ENCODE results near the gene LRG1.

The LRG1 gene

DNA sequence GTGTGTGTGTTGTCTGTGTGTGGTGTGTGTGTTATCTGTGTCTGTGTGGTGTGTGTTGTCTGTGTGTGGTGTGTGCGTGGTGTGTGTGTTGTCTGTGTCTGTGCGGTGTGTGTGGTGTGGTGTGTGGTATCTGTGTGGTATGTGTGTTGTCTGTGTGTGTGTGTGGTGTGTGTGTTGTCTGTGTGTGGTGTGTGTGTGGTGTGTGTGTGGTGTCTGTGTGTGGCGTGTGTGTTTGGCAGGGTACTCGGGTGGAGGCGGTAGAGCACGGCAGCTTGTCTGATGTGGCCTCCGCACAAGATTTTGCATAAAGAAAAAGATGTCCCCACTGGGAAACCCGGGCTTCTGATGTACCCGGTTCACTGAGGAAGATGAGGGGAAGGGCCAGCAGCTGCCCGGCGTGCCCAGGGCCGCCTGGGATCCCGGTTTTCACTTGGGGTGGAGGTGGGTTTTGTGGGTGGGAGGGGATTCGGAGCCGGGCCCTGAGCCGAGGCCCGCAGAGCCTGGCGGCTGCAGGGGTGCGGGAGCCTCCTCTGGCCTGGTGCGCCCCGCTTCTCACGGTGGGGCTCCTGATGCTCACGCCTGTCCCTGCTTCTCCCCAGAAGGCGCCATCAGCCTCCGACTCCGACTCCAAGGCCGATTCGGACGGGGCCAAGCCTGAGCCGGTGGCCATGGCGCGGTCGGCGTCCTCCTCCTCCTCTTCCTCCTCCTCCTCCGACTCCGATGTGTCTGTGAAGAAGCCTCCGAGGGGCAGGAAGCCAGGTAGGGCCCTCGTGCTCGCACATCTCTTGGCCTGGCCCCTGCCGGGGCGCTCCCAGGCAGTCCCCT is 46.5 kb downstream of the LRG1 start:
- no peak for DNase-seq (ENCODE audit: low spot score)

DNA sequence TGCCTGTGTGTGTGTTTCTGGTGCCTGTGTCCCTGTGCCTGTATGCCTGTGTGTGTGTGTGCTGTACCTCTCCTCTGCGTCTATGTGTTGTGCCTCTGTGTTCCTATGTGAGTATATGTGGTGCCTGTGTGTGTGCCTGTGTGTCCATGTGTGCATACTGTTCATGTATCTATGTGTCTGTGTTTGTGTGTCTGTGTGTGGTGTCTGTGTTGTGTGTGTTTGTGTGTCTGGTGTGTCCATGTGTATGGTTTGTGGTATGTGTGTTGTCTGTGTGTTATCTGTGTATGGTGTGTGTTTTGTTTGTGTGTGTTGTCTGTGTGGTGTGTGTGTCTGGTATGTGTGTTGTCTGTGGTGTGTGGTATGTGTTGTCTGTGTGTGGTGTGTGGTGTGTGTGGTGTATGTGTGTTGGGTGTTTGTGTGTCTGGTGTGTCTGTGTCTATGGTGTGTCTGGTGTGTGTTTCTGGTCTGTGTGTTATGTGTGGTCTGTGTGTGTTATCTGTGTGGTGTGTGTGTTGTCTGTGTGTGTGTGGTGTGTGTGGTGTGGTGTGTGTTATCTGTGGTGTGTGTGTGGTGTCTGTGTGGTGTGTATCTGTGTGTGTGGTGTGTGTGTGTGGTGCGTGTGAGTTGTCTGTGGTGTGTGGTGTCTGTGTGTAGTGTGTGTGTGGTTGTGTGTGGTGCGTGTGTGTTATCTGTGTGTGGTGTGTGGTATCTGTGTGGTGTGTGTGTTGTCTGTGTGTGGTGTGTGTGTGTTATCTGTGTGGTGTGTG is 47.3 kb downstream of the LRG1 start:
- no peak for DNase-seq (ENCODE audit: low spot score)

DNA sequence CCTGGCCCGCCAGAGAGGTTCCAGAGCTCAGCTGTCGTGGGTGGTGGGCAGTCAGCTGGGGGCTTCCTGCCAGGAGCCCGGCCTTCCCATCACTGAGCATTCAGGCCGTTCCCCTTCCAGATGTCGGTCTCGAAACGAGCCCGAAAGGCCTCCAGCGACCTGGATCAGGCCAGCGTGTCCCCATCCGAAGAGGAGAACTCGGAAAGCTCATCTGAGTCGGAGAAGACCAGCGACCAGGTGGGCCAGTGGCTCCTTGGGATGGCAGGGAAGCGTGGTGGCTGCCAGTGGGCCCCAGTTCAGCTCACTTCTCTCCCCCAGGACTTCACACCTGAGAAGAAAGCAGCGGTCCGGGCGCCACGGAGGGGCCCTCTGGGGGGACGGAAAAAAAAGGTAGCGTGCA is 48.4 kb downstream of the LRG1 start:
- no peak for DNase-seq (ENCODE audit: low spot score)

DNA sequence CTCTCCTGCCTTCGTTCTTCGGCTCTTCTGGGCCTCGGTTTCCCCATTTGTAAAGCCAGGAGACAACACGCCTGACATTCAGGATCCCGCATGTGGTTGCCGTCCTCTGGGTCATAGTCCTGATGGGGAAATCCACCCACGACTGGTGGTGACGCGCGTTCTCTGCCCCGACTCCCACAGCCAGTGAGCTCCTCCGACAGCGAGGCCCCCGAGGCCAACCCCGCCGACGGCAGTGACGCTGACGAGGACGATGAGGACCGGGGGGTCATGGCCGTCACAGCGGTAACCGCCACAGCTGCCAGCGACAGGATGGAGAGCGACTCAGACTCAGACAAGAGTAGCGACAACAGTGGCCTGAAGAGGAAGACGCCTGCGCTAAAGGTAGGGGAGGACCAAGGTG is 51.3 kb downstream of the LRG1 start:
- DNase-seq (ENCODE audit: low spot score), result no peak

DNA sequence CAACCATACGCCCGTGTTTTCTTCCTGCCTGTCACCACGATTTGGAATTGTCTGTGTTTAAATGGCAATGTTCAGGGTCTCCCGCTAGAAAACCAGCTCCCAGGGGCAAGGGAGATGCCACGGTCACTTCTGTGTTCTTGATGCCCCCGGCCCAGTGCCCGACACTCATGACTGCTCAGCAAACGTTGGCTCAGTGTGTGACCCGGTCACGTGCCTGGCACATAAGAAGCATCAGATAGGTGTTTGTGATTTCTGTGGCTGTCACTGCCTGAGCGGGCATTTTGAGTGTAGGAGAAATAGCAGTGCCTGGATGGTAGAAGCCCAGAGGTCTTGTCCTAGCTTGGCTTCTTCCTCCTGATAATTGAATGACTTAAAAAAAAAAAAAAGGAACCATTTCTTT is 52.3 kb downstream of the LRG1 start:
- DNase-seq (ENCODE audit: low spot score), result no peak
